GM23338 (cell line): ENCODE measurements around the gene ZNF543.

ENCODE experiments used
- CREB1 ChIP-seq: fragments of 250-450 bp; sonication (Bioruptor Pico); IDR thresholded peaks from 2 replicates; pipeline ENCODE4 v1.5.0; 2020; ENCODE audit warnings: low read depth, mild to moderate bottlenecking, moderate library complexity
- EZH2 ChIP-seq: fragments of 200-600 bp; sonication (generic); IDR thresholded peaks from one replicate; pipeline ENCODE4 v1.8.0; 2017; ENCODE audit warnings: antibody characterized with exemption, mild to moderate bottlenecking, low read depth; ENCODE audit not compliant: unreplicated experiment
- EZH2phosphoT487 ChIP-seq: fragments of 200-600 bp; sonication (generic); IDR thresholded peaks from one replicate; pipeline ENCODE4 v1.8.1; 2018; ENCODE audit warnings: antibody characterized with exemption; ENCODE audit not compliant: unreplicated experiment
- NANOG ChIP-seq: IDR thresholded peaks from 2 replicates; pipeline ENCODE4 v1.6.1; 2016; ENCODE audit warnings: antibody characterized with exemption, borderline replicate concordance
- POLR2AphosphoS5 ChIP-seq: IDR thresholded peaks from 2 replicates; pipeline ENCODE4 v1.6.1; 2016; ENCODE audit warnings: antibody characterized with exemption, low read depth
- TF ChIP-seq, protein P1 (sequence below), 2 experiments: fragments of 200-600 bp in 1 of 2; sonication (generic) in 1 of 2; conservative IDR thresholded peaks; 2 replicates each; pipeline versions ENCODE4 v1.5.1 to v1.6.1; 2016 to 2017; ENCODE audit warnings: antibody characterized with exemption in 2 of 2, low read depth in 2 of 2, mild to moderate bottlenecking in 2 of 2, moderate library complexity in 1 of 2
- TF ChIP-seq, protein P2 (sequence below): IDR thresholded peaks from one replicate; pipeline ENCODE4 v1.6.1; 2018; ENCODE audit warnings: antibody characterized with exemption; ENCODE audit not compliant: unreplicated experiment

DNA sequence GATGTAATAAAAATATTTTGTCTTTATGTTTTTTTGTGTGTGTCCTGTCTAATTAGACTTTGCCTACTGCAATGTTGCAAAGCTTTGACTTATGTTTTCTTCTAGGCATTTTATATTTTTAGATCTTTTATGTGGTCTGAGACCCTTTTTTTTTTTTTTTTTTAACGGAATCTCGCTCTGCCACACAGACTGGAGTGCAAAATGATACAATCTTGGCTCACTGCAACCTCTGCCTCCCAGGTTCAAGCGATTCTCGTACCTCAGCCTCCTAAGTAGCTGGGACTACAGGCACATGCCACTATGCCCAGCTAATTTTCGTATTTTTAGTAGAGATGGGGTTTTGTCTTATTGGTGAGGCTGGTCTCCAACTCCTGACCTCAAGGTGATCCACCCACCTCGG, 22.3 kb downstream of the ZNF543 start:
- TF ChIP-seq POLR2AphosphoS5, result no peak
- TF ChIP-seq, protein P1, sequence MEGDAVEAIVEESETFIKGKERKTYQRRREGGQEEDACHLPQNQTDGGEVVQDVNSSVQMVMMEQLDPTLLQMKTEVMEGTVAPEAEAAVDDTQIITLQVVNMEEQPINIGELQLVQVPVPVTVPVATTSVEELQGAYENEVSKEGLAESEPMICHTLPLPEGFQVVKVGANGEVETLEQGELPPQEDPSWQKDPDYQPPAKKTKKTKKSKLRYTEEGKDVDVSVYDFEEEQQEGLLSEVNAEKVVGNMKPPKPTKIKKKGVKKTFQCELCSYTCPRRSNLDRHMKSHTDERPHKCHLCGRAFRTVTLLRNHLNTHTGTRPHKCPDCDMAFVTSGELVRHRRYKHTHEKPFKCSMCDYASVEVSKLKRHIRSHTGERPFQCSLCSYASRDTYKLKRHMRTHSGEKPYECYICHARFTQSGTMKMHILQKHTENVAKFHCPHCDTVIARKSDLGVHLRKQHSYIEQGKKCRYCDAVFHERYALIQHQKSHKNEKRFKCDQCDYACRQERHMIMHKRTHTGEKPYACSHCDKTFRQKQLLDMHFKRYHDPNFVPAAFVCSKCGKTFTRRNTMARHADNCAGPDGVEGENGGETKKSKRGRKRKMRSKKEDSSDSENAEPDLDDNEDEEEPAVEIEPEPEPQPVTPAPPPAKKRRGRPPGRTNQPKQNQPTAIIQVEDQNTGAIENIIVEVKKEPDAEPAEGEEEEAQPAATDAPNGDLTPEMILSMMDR (conservative IDR thresholded peaks at IDR 0.05; ENCODE audit: low read depth in 2 of 2), result no peak
- TF ChIP-seq CREB1 (CRISPR knock-in tag), result no peak
- no peak for TF ChIP-seq EZH2
- TF ChIP-seq, protein P2, sequence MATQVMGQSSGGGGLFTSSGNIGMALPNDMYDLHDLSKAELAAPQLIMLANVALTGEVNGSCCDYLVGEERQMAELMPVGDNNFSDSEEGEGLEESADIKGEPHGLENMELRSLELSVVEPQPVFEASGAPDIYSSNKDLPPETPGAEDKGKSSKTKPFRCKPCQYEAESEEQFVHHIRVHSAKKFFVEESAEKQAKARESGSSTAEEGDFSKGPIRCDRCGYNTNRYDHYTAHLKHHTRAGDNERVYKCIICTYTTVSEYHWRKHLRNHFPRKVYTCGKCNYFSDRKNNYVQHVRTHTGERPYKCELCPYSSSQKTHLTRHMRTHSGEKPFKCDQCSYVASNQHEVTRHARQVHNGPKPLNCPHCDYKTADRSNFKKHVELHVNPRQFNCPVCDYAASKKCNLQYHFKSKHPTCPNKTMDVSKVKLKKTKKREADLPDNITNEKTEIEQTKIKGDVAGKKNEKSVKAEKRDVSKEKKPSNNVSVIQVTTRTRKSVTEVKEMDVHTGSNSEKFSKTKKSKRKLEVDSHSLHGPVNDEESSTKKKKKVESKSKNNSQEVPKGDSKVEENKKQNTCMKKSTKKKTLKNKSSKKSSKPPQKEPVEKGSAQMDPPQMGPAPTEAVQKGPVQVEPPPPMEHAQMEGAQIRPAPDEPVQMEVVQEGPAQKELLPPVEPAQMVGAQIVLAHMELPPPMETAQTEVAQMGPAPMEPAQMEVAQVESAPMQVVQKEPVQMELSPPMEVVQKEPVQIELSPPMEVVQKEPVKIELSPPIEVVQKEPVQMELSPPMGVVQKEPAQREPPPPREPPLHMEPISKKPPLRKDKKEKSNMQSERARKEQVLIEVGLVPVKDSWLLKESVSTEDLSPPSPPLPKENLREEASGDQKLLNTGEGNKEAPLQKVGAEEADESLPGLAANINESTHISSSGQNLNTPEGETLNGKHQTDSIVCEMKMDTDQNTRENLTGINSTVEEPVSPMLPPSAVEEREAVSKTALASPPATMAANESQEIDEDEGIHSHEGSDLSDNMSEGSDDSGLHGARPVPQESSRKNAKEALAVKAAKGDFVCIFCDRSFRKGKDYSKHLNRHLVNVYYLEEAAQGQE, result no peak
- TF ChIP-seq NANOG, result no peak
- no peak for TF ChIP-seq EZH2phosphoT487
